ENCODE results near the gene TAOK1. TPM values are rescaled to one million over a fixed set of nuclear protein-coding genes. Genes with fewer than 3 reads are reported as not detected.

Gene TAOK1
- total and polyA plus RNA-seq, 2 of the 13 experiments (the other 11 are each of a cell fraction or from before 2014, with no cell fraction given), result 14.1 to 23.0 TPM

- TF ChIP-seq ATF2 (CRISPR knock-in tag; IDR thresholded peaks at IDR 0.05) (no peak), MEIS2 (CRISPR knock-in tag; IDR thresholded peaks at IDR 0.05) (0 out of 2 replicates have a peak, but pooled peaks have one; percentile 60), ZMYM4 (CRISPR knock-in tag; IDR thresholded peaks at IDR 0.05) (no peak), ZFP41 (CRISPR knock-in tag; IDR thresholded peaks at IDR 0.05; ENCODE audit: borderline replicate concordance) (no peak), ZNF354B (CRISPR knock-in tag; IDR thresholded peaks at IDR 0.05) (no peak), KAT7 (CRISPR knock-in tag; IDR thresholded peaks at IDR 0.05; ENCODE audit: borderline replicate concordance) (peak; percentile 10; the same call in 1 of the 2 replicates), TCF12 (IDR thresholded peaks at IDR 0.05) (no peak), TCF12 (CRISPR knock-in tag; IDR thresholded peaks at IDR 0.05) (0 out of 2 replicates have a peak, but pooled peaks have one; percentile 47), NFATC3 (CRISPR knock-in tag; IDR thresholded peaks at IDR 0.05) (no peak)
- TF ChIP-seq, protein P1, sequence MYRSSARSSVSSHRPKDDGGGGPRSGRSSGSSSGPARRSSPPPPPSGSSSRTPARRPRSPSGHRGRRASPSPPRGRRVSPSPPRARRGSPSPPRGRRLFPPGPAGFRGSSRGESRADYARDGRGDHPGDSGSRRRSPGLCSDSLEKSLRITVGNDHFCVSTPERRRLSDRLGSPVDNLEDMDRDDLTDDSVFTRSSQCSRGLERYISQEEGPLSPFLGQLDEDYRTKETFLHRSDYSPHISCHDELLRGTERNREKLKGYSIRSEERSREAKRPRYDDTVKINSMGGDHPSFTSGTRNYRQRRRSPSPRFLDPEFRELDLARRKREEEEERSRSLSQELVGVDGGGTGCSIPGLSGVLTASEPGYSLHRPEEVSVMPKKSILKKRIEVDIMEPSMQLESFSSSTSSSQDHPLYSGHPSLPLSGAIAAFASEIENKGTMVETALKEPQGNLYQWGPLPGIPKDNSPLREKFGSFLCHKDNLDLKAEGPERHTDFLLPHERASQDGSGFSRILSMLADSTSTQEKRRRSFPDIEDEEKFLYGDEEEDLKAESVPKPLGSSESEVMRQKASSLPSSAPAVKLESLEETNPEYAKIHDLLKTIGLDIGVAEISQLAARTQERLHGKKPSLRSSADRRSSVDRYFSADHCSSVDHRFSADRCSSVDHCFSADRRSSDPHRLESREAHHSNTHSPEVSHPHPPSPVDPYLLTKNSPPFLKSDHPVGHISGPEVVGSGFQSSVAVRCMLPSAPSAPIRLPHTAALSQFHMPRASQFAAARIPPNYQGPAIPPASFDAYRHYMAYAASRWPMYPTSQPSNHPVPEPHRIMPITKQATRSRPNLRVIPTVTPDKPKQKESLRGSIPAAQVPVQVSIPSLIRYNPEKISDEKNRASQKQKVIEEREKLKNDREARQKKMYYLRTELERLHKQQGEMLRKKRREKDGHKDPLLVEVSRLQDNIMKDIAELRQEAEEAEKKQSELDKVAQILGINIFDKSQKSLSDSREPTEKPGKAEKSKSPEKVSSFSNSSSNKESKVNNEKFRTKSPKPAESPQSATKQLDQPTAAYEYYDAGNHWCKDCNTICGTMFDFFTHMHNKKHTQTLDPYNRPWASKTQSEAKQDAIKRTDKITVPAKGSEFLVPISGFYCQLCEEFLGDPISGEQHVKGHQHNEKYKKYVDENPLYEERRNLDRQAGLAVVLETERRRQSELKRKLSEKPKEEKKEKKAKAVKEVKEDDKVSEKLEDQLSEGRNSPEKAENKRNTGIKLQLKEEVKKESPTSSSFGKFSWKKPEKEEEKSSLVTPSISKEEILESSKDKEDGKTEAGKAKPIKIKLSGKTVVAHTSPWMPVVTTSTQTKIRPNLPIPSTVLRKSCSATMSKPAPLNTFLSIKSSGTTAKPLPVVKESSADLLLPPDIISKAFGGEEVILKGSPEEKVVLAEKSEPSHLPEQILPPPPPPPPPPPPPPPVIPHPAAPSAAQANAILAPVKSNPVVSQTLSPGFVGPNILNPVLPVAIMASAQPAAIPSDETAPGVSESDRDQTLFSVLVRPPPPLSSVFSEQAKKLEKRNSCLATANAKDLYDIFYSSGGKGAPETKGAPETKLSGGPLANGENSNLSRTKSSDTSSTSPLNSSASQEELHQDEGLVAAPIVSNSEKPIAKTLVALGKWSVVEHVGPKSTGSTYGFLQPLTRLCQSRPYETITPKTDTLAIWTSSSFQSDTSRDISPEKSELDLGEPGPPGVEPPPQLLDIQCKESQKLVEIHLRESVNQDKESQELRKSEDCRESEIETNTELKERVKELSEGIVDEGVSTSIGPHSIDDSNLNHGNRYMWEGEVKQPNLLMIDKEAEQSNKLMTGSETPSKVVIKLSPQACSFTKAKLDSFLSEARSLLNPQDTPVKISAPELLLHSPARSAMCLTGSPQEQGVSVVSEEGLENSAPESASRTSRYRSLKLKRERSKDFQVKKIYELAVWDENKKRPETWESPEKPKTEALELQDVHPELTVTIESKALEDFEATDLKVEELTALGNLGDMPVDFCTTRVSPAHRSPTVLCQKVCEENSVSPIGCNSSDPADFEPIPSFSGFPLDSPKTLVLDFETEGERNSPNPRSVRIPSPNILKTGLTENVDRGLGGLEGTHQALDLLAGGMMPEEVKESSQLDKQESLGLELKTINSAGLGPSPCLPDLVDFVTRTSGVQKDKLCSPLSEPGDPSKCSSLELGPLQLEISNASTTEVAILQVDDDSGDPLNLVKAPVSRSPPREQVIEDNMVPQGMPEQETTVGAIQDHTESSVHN (CRISPR knock-in tag; IDR thresholded peaks at IDR 0.05), result no peak
- TF ChIP-seq, protein P2, sequence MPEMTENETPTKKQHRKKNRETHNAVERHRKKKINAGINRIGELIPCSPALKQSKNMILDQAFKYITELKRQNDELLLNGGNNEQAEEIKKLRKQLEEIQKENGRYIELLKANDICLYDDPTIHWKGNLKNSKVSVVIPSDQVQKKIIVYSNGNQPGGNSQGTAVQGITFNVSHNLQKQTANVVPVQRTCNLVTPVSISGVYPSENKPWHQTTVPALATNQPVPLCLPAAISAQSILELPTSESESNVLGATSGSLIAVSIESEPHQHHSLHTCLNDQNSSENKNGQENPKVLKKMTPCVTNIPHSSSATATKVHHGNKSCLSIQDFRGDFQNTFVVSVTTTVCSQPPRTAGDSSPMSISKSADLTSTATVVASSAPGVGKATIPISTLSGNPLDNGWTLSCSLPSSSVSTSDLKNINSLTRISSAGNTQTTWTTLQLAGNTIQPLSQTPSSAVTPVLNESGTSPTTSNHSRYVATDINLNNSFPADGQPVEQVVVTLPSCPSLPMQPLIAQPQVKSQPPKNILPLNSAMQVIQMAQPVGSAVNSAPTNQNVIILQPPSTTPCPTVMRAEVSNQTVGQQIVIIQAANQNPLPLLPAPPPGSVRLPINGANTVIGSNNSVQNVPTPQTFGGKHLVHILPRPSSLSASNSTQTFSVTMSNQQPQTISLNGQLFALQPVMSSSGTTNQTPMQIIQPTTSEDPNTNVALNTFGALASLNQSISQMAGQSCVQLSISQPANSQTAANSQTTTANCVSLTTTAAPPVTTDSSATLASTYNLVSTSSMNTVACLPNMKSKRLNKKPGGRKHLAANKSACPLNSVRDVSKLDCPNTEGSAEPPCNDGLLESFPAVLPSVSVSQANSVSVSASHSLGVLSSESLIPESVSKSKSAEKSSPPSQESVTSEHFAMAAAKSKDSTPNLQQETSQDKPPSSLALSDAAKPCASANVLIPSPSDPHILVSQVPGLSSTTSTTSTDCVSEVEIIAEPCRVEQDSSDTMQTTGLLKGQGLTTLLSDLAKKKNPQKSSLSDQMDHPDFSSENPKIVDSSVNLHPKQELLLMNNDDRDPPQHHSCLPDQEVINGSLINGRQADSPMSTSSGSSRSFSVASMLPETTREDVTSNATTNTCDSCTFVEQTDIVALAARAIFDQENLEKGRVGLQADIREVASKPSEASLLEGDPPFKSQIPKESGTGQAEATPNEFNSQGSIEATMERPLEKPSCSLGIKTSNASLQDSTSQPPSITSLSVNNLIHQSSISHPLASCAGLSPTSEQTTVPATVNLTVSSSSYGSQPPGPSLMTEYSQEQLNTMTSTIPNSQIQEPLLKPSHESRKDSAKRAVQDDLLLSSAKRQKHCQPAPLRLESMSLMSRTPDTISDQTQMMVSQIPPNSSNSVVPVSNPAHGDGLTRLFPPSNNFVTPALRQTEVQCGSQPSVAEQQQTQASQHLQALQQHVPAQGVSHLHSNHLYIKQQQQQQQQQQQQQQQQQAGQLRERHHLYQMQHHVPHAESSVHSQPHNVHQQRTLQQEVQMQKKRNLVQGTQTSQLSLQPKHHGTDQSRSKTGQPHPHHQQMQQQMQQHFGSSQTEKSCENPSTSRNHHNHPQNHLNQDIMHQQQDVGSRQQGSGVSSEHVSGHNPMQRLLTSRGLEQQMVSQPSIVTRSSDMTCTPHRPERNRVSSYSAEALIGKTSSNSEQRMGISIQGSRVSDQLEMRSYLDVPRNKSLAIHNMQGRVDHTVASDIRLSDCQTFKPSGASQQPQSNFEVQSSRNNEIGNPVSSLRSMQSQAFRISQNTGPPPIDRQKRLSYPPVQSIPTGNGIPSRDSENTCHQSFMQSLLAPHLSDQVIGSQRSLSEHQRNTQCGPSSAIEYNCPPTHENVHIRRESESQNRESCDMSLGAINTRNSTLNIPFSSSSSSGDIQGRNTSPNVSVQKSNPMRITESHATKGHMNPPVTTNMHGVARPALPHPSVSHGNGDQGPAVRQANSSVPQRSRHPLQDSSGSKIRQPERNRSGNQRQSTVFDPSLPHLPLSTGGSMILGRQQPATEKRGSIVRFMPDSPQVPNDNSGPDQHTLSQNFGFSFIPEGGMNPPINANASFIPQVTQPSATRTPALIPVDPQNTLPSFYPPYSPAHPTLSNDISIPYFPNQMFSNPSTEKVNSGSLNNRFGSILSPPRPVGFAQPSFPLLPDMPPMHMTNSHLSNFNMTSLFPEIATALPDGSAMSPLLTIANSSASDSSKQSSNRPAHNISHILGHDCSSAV (CRISPR knock-in tag; IDR thresholded peaks at IDR 0.05; ENCODE audit: borderline replicate concordance), result no peak
These were observed 200.4 kb downstream of the TAOK1 start (continued) for GRCh38 chr17:29590411-29591145.

Measured in HepG2 (cell line).